T-helper 1 cell (primary cell): Measurements from ENCODE around the gene GPR55.
A peak's percentile ranks its signal among the peaks of the same experiment; 100 is the strongest.

ENCODE experiments used
- DNase-seq, 5 donors: peaks; one replicate each; pipeline ENCODE4 v3.0.0-alpha.2; 2012 to 2020

Gene GPR55

DNA sequence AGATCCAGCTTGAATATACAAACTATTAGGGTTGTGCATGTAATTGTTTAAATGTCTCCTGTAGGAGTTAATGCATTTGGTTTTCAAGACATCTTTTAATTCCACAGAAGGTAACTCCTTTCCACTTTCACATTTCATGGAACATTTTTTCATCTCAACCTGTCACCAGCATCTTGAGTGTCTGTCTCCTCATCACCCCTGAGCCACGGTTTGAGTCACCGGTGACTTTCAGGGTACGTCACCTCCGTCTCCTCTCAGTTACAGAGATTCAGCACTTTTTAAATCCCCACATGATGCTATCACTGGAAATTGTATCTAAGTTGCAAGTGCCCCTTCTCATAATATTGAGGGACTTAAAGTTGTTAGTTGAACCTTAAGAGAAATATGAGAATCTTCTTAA is 25.3 kb downstream of the GPR55 start:
- peak in 1 of 5 donors; percentile 55 for DNase-seq

DNA sequence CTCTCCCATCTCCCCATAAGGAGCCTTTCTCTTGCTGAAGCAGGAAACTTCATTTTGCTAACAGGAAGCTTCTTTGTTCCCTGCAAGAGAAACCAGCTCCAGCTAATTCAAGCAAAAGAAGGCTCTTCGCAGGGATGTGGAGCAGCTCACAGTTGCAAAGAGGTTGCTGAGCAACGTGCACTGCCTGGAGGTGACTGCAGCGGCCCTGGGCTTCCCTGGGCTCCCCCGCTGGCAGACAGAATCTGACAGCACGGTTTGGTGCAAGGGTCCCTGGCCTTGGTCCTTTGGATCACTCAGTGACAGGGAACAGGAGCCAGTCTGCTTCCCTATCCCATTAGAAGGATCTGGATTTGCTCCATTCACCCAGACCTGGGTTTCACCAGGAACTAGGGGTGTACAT is 25.8 kb downstream of the GPR55 start:
- DNase-seq = no peak

DNA sequence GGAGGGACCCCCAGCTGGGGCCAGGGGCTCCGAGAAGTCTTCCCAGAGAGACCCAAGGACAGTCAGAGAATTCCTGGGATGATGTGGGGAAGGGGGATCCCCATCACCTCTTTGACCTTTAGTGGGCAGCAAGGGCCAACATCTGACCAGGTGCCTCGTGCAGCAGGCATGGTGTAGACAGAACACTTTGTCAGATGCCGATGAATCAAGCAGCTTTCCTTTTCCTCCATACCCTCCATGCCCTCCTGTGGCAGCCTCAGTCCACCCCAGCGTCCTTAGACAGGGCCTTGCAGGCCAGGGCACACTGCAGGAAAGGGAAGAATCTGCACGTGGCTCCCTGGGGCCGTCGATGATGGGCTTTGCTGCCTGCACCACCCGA is 26.3 kb downstream of the GPR55 start:
- no peak for DNase-seq

DNA sequence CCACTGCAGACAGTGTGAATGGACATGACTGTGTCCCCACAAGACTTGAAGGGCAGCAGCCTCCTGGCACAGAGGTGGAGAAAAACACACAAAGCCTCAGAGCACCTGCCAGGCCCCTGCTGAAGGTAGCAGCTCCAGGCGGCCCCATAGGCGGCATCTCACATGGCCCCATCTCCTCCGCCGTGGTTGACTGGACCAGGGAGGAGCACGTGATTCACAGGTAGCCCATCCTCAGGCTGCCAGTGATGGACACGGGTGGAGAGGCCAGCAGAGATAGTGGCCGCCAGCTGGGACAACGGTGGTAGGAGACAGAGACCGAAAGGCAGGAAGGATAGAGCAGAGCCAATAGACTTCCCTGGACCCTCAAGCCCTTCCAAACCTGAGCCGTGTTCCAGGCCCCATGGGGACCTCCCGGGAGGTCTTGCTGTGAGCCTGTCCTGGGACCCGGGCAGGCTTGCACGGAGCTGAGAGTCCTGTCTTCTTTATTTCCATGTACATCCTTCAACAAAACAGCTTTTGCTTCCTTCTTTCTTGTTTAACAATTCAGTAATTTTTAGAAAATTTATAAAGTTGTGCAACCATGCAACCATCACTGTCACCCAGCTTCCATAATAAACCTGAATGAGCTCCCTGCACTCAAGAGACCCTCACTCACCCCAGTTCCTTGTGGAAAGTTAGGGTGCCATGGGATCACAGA is 26.9 kb downstream of the GPR55 start:
- no peak for DNase-seq

DNA sequence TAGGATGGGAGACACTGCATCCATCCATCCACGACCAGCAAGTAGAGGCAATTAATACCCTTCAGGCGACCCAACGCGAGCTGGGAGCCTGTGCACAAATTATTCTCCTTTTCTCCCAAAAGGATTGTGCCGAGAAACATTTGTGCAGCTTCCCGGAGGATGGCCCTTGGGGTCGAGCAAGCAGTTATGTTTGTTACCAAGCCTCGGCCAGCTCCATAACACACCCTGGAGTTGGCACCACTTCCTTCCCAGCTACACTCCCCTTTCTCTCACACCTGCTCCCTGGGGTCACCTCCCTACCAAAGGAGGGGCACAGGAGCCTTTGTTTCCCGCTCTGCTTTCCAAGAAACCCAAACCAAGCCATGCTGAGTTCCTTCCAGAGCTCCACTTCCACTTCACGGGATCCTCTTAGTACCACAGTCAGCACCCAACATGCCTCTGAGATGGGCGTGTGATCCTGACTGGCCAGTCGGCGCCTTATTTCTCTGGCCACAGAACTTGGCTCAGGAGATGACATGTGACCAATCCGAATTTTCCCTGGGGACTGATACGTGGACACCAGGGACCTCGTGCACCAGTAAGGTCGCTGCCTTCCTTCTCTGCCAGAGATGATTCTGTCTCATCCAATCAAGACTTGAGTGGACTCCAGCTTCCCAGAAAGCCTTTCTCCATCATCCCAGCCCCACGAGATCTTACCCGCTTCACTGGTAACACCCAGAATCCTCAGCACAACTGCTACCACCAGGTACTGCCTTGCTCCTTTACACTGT is 28.5 kb downstream of the GPR55 start:
- no peak for DNase-seq

DNA sequence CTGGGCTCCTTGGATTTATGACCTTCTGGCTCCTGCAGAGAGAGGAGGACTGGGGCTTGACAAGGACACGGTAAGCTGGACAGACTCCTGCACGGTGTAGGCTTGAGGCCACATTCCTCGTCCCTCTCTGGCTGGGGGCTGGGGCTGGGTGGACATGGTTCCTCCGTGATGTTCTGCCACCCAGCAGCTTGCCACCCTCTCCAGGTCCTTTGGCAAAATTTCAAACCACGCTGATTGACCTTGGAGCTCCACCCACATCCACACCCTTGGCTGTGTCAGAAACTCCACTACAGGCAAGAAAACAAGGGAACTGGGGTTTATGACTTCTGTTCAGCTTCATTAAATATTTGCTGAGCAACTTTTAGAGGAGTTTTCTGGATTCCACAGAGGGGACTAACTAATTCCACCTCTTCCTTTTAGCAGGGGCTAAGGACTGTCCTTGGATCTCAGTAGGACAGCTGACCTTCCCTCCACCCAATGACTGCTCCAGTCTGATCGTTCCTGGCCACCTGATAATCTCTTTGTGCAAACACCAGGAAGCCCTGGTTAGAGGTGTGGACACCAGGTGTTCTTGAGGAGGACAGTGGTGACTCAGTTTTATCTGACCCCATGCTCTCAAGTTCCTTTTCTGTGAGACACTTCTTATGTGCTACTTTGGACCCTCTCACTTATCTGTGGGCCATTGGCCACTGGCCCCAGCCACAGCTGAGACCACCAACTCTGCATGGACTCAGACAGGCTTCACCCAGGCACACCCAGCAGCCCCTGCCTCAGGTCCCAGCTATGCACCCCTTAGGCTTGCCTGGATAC is 29.3 kb downstream of the GPR55 start:
- no peak for DNase-seq

DNA sequence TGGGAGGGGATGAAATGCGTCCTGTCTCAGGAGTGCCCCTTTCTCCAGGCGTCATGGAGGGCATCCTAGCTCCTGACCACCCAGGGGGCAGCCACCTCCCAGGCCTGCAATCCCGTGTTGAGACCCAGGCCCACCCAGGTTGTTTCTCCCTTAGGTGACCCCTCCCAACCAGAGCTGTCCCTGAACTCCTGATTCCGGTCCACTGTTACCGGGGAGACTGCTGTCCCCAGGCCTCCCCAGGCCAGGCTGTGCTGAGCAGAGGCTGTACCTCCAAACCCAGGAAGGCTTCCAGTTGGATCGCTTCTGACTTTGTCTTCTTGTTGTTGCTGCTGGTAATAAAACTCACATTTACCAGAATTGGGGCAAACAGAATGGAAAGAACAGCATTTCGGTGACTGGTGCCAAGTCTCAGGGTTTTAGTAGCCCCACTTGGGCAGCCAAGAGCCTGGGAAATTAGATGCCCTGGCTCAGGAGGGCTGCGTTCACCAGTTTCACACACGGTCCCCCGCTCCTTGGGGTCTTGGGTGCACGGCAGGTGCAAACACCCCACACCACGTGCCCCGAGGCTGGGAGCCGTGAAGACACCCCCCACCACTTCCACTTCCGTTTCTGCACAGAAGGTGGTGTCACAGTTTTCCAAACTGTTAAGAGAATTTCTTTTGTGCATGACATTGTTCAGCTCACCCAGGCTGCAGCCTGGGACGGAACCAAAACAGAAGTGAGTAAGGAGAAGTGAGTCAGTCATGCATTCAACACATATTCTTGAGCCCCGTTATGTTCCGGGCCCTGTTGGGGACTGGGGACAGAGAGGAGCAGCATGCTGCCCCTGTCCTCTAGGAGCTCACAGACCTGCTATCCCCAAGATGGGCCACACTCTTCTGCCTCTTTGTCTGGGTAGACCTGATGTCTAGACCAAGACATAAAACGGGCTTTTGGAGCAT is 30.9 kb downstream of the GPR55 start:
- DNase-seq = no peak

DNA sequence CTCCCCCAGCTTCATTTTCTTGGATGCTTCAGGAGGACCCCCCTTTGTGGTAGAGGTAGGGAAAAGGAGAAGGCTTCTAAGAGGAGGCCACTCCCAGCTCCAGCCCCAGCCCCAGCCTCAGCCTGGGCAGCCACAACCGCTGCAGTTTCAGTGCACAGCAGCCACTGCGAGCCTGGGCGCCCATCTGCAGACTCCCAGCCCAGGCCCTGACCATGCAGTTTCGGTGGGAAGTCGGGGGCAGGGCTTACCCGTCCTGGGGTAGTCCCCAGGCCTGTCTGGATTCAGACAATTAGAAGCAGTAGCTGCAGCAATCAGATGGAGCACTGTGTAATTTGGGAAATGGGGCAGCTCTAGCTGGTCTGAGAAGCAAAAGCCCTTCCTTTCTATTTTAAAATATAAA is 31.7 kb downstream of the GPR55 start:
- DNase-seq = no peak

DNA sequence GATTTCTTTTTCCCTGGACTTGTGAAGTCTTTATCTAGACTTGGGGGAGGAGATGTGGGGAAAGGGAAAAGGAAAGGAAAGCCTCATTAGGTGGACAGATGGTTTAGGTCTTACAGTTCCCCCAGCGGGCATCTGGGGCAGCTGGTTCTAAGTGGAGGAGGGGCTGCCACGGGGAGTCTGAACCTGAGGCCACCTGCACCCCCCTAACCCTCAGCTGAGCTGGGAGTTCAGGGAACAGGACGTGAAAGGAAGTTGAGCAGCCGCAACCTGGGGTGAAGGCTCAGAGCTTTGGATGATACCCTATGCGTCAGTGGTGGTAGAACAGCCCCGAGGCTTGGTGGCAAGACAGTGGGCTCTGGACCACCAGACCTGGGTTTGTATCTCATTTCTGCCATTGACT is 33.5 kb downstream of the GPR55 start:
- DNase-seq = no peak

DNA sequence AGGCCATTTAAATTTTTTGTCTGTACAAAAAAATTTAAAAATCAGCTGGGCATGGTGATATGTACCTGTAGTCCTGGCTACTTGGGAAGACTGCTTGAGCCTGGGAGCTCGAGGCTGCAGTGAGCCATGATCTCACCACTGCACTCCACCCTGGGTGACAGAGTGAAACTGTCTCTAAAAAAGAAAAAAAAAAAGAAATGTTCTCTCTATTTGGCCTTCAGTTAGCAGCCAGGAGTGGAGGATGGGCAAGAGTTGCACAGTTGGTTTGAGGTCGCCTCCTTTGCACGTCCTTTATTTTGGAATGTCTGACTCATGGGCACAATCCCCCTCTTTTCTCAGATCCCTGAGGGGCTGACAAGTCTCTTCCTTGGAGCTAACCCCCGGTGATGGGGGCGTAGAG is 34.0 kb downstream of the GPR55 start:
- DNase-seq = no peak

DNA sequence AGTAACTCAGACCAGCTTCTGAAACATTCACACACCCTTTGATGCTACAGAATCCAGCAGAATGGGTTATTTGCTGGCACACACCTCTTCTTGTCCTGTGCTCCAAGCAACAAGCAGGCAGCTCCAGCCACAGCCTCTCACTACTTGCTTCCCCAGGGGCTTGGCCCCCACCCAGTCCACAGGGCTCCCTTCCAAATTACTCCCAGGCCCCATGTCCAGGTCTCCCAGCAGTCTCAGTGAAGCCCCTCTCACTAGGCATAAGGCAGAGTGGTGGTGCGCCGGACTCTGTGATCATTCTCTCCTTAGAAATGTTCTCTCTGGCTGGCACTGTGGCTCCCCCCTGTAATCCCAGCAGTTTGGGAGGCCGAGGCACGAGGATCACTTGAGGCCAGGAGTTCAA is 34.4 kb downstream of the GPR55 start:
- DNase-seq = no peak

DNA sequence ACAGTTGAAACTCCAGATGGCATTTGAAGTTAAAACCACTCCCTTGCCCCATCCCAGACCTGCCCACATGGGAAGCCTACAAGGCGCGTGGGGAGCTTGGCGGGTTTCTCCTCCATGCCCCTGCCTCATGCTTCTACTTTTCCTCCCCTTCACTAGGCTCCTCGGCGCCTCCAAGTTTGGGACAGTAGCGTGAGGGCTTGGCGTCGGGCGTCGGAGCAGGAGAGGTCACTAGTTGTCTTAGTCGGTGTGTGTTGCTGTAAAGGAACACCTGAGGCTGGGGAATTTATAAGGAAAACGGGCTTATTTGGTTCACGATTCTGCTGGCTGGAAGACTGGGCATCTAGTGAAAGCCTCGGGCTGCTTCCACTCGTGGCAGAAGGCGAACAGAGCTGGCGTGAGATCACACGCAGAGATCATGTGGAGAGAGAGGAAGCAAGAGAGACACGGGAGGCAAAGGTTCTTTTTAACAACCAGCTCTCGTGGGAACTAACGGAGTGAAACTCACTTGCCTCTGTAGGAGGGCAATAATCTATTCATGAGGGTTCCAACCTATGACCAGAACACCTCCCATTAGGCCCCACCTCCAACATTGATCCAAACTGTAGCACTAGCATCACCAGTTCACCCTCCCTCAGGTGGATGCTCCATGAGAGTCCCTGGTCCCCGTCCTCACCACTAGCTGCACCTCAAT is 35.0 kb downstream of the GPR55 start:
- no peak for DNase-seq

DNA sequence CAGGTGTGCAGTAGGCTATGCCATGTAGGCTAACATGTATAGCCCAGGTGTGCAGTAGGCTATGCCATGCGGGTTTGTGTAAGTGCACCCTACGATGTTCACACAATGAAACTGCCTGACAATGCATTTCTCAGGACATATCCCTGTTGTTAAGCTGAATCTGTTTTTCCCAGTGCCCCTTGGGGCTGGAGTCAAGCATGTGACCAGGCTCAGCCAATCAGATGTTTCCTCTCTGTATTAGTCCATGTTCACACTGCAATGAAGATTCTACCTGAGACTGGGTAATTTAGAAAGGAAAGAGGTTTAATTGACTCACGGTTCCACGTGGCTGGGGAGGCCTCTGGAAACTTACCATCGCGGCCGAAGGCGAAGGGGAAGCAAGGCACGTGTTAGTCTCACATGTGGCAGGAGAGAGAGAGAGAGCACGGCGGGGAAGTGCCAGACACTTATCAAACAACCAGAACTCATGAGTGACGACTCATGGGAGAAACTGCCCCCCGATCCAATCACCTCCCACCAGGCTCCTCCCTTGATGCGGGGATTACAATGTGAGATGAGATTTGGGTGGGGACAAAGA is 36.1 kb downstream of the GPR55 start:
- no peak for DNase-seq

DNA sequence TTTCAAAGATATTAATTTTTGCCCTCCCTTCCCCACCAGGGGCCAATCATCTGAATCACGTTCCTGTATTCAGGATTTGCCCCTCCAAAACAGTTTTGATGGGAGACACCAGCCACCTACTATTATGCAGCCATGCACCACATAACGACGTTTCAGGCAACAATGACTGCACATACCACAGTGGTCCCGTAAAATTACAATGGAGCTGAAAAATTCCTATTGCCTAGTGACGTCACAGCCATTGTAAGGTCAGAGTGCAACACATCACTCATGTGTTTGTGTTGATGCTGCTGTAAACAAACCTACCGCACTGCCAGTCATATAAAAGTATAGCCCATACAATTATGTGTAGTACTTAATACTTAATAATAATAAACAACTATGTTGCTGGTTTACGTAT is 37.7 kb downstream of the GPR55 start:
- no peak for DNase-seq

DNA sequence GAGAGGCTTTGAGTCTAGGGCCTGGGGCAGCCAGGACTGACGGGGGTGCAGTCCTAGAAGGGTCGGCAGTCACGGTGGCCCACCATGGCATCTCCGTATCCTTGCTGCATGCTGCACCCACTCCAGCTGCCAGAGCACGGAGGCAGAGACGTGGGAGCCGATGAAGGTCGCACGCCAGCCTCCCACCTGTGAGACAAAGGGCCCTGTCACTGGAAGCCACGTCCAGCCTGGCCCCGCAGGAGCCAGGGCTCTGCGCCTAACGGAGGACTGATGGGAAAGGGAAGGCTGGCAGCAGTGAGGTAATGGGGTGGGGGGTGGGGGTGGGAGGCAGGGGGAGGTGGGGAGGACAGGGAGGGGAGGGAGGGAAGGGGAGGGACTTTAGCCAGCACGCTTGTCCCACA is 38.4 kb downstream of the GPR55 start:
- DNase-seq = no peak

DNA sequence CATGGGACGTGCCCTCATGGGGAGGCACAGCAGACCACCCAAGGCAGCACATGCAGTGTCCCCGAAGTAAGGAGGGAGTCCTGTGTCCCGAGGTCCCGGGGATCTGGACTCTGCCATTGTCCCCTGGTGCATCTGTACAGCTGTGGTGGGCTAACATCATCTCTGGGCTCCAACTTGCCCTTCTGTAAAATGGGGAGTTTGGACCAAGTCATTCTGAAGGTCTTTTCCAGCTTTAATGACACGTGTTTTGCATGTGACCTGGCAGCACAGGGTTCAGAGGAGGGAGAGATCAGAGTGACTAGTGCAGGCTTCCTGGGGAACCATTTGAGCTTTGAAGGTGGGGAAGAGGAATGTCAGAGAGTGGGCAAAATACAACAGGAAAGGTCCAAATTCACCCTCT is 38.8 kb downstream of the GPR55 start:
- DNase-seq = no peak

DNA sequence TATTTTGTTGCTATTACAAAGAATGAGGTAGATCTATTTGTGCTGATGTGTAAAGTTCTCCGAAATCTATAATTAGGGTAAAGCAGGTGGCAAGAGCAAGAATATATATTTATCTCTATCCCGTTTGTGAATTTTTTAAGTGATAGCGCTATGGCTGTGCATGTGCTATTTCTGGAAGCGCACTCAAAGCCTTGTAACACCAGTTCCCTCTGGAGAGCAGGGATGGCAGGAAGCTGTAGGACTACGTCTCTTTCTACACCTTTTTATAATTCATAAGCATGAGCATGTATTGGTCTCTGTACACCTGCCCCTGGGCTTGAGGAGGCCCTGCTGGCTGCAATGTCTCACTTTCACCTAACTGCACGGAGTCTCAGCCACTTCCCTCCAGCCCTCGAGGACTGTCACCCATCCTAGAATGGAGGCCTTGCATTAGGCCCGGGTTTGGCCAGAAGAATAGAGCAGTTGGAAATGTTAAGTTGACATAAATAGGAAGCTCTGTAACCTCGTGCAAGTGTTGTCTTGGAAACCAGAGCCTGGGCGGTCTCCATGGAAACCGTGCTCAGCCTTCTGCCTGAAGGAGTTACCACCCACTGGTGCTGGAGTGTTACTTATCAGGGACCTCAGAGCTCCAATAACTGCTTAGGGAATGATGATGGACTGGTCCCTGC is 39.4 kb downstream of the GPR55 start:
- DNase-seq = no peak

DNA sequence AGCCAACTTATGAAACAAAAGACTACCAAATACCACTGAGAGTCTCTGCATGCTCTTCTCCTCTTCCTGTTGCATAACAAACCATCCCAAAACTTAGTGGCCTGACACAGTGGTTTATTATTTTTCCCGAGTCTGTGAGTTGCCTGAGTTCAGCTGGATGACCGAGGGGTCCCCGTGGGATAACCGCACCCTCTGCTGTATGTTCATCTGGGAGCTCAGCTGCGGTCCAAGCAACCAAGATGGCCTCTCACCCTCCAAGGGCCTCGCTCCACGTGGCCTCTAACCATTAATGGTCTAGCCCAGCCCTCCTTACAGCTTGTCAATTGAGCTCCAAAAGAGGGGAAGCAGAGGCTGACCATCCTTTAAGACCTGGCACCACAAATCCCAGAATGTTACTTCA is 43.2 kb downstream of the GPR55 start:
- no peak for DNase-seq

DNA sequence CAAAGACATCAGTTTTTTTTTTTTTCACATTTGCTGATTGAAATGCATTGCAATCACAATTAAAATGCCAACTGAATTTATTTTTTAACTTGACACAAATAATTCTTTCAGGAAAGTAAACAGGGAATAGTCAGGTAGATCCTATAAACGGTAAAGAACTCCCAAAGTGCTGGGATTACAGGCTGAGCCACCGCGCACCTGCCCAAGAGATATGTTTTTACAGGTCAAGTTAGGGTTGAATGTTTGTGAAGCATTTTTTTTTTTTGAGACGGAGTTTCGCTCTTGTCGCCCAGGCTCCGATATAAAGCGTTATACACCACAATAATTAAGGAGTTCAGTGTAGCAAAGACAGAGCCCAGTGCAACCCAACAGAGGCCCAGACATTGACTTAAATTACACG is 45.2 kb downstream of the GPR55 start:
- DNase-seq = no peak

DNA sequence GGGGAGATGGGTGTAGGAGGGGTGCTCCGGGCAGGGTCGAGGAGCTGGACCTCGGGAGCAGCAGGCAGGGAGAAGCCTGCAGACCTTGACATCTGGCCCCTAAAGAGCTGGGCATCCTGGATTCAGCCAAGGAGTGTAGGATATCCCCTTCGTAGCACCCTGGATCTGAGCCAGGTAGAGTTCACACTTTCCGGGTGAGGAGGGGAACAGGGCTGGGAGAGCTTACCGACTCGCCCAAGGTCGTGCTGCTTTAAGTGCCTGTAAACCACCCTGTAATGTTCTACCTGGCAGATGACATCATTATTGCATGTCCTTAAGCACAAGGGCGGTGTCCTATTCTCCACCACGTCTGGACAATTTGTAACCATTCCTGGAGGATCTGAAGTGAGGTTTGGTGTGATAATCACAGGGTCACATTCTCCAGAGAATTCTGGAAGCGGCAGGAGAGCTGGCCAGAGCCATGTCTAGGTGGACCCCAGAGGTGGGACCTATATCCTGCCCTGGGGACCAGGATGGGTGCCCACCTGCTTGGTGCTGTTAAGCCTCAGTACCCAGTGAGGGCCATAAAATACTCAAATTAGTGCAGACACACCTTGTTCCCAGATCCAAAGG is 45.7 kb downstream of the GPR55 start:
- DNase-seq = no peak
